CD4-positive, alpha-beta T cell treated with Interleukin-1 beta for 1 hour (primary cell): ENCODE data around the gene RASAL3.
"Not testable (repeated sequence)": the region's sequence is repeated elsewhere in the genome, so short reads cannot be mapped to it uniquely, and the experiment has no call there.

ENCODE experiments used
- DNase-seq, 2 donors: peaks; one replicate each; pipeline ENCODE4 v3.0.0-alpha.2; 2020 to 2022

The RASAL3 gene

DNA sequence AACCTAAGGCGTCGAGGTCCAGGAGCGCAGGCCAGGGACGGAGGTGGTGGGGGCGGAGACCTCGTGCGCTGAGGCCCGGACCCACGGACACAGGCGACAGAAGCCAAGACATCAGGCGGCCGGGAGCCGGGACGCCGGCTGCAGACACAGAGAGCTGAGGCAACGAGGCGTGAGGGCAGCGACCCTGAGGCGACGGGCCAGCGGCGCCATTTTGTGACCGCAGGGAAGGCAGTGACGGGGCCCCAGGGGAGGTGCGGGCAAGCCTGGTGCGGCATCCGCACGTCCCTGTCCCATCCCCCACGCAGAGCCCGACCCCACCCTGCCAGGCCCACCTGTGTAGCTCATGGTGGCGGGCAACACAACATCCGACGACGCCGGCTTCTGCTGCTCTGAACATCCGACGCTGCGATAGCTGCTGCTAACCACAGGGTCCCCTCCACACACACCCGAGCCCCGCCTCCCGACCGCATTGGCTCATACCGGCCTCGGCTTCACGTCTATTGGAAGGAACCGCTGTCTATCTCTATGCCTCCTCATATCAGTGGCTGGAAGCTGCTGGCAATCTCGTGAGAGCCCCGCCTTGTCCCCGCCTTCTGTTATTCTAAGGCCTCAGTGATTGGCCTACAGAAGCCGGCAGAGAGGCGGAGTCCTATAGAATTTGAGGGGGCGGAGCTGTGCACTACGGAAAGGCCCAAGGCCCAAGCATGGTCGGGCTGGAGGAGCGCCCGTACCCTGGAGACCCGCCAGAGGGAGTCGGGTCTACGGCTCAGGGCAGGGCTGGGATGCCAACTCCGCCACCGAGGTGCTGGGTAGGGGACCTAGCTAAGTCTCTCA lies 45.5 kb downstream of the RASAL3 start, which contains the start of gene AKAP8L:
AKAP8L (minus strand) TSS at position 410 of the 834 bp plus-strand sequence; CDS start at position 345, 65 bp downstream.
- peak; percentile 99 to 100 for DNase-seq

- no peak for DNase-seq
Observed at GRCh38 chr19:15418231-15418578, 46.1 kb downstream of the RASAL3 start.

- DNase-seq = no peak
Observed at GRCh38 chr19:15417699-15418098, 46.6 kb downstream of the RASAL3 start.

DNA sequence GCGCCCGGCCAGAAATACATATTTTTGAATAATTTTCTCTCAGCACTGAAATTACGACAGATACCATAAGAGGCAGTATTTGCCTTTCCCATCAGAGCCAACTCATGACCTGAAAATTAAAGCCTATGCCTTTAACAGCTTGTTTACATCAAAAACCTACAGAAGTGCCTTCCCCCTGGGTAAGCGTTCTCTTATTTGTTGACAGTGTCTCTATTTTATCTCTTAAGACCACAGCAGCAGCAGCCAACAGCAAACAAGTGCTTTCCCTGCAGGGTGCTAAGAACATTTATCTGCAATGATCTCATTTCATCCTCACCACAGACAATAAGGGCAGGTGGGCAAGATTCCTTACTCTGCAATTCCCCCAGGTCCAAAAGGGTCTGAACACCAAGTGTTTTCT lies 51.5 kb downstream of the RASAL3 start:
- DNase-seq = no peak

GRCh38 chr19:15411351-15411750 lies 53.0 kb downstream of the RASAL3 start:
- DNase-seq = not testable (repeated sequence)

- DNase-seq = no peak
Observed at GRCh38 chr19:15404780-15405211, 59.5 kb downstream of the RASAL3 start.

GRCh38 chr19:15404097-15404779 lies 60.1 kb downstream of the RASAL3 start:
- no peak for DNase-seq

GRCh38 chr19:15403151-15403531 lies 61.2 kb downstream of the RASAL3 start:
- DNase-seq = no peak

GRCh38 chr19:15402411-15403150 lies 61.8 kb downstream of the RASAL3 start:
- no peak for DNase-seq
